ENCODE measurements around the gene RRP12. TPM values are rescaled to one million over a fixed set of nuclear protein-coding genes. Genes with fewer than 3 reads are reported as not detected.
A peak's percentile ranks its signal among the peaks of the same experiment; 100 is the strongest.

Gene RRP12
- total and polyA plus RNA-seq, 9 of the 15 experiments (the other 6 are each of a cell fraction or from before 2014, with no cell fraction given) = 4.6 to 68.2 (median 21.8) TPM

- TF ChIP-seq, protein P1, sequence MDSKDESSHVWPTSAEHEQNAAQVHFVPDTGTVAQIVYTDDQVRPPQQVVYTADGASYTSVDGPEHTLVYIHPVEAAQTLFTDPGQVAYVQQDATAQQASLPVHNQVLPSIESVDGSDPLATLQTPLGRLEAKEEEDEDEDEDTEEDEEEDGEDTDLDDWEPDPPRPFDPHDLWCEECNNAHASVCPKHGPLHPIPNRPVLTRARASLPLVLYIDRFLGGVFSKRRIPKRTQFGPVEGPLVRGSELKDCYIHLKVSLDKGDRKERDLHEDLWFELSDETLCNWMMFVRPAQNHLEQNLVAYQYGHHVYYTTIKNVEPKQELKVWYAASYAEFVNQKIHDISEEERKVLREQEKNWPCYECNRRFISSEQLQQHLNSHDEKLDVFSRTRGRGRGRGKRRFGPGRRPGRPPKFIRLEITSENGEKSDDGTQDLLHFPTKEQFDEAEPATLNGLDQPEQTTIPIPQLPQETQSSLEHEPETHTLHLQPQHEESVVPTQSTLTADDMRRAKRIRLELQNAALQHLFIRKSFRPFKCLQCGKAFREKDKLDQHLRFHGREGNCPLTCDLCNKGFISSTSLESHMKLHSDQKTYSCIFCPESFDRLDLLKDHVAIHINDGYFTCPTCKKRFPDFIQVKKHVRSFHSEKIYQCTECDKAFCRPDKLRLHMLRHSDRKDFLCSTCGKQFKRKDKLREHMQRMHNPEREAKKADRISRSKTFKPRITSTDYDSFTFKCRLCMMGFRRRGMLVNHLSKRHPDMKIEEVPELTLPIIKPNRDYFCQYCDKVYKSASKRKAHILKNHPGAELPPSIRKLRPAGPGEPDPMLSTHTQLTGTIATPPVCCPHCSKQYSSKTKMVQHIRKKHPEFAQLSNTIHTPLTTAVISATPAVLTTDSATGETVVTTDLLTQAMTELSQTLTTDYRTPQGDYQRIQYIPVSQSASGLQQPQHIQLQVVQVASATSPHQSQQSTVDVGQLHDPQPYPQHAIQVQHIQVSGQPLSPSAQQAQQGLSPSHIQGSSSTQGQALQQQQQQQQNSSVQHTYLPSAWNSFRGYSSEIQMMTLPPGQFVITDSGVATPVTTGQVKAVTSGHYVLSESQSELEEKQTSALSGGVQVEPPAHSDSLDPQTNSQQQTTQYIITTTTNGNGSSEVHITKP (IDR thresholded peaks at IDR 0.05; ENCODE audit: partially characterized antibody) = peak; percentile 78
Measured at GRCh38 chr10:97307441-97307840, 93.7 kb downstream of the RRP12 start (continued).

Small RNAs within 50 kb of the gene (small RNA-seq; reads per million reads assigned to genes)
- gene RF00019 = not detected

Other genes with a start within 250 kb of the RRP12 start
Only the 7 nearest of the 14 such genes appear.
- gene FRAT1, start 82.1 kb downstream of the RRP12 start, total RNA-seq (2014; rRNA removed) = 2.4 and 2.7 TPM in 2 replicates
- 1.4 and 1.7 TPM in 2 replicates for gene FRAT1, start 82.1 kb downstream of the RRP12 start, total RNA-seq (2014; rRNA removed; fragmentation: Illumina TruSeq; extraction: Trizol)
- gene FRAT1, start 82.1 kb downstream of the RRP12 start, total RNA-seq (2015; rRNA removed; fragmentation: Illumina TruSeq; extraction: Trizol) = 1.4 and 1.6 TPM in 2 replicates
- 4.6 and 4.7 TPM in 2 replicates for gene FRAT1, start 82.1 kb downstream of the RRP12 start, total RNA-seq (2021)
- gene FRAT1, start 82.1 kb downstream of the RRP12 start, polyA plus RNA-seq (2011; rRNA removed) = 1.2 and 1.3 TPM in 2 replicates
- 0.67 and 1.7 TPM in 2 replicates for gene FRAT1, start 82.1 kb downstream of the RRP12 start, polyA plus RNA-seq (2014; fragmentation: Illumina TruSeq; extraction: Trizol)
- gene FRAT1, start 82.1 kb downstream of the RRP12 start, polyA plus RNA-seq (2014; fragmentation: Nextera tagmentation; extraction: Ambion mirVana) = under 1 TPM; 0.11 to 0.17 TPM
- 2.3 and 2.4 TPM in 2 replicates for gene FRAT1, start 82.1 kb downstream of the RRP12 start, polyA plus RNA-seq (2014; rRNA removed)
- gene FRAT2, start 66.6 kb downstream of the RRP12 start, total RNA-seq (2014; rRNA removed) = 29.1 and 29.6 TPM in 2 replicates
- gene FRAT2, start 66.6 kb downstream of the RRP12 start, total RNA-seq (2014; rRNA removed; fragmentation: Illumina TruSeq; extraction: Trizol) = 19.5 and 24.2 TPM in 2 replicates
- gene FRAT2, start 66.6 kb downstream of the RRP12 start, total RNA-seq (2015; rRNA removed; fragmentation: Illumina TruSeq; extraction: Trizol) = 18.1 and 19.1 TPM in 2 replicates
- 27.2 and 31.7 TPM in 2 replicates for gene FRAT2, start 66.6 kb downstream of the RRP12 start, total RNA-seq (2021)
- 9.9 and 14.1 TPM in 2 replicates for gene FRAT2, start 66.6 kb downstream of the RRP12 start, polyA plus RNA-seq (2011; rRNA removed)
- 22.6 and 24.5 TPM in 2 replicates for gene FRAT2, start 66.6 kb downstream of the RRP12 start, polyA plus RNA-seq (2014; fragmentation: Illumina TruSeq; extraction: Trizol)
- gene FRAT2, start 66.6 kb downstream of the RRP12 start, polyA plus RNA-seq (2014; fragmentation: Nextera tagmentation; extraction: Ambion mirVana) = 1 to 10 TPM; 4.3 to 5.3 TPM
- gene FRAT2, start 66.6 kb downstream of the RRP12 start, polyA plus RNA-seq (2014; rRNA removed) = 26.2 and 27.0 TPM in 2 replicates
- 280 and 406 TPM in 2 replicates for gene PGAM1, start 24.9 kb upstream of the RRP12 start, total RNA-seq (2014; rRNA removed)
- 256 and 269 TPM in 2 replicates for gene PGAM1, start 24.9 kb upstream of the RRP12 start, total RNA-seq (2014; rRNA removed; fragmentation: Illumina TruSeq; extraction: Trizol)
- 264 and 273 TPM in 2 replicates for gene PGAM1, start 24.9 kb upstream of the RRP12 start, total RNA-seq (2015; rRNA removed; fragmentation: Illumina TruSeq; extraction: Trizol)
- 319 and 328 TPM in 2 replicates for gene PGAM1, start 24.9 kb upstream of the RRP12 start, total RNA-seq (2021)
- gene PGAM1, start 24.9 kb upstream of the RRP12 start, polyA plus RNA-seq (2011; rRNA removed) = 559 and 605 TPM in 2 replicates
- 311 and 316 TPM in 2 replicates for gene PGAM1, start 24.9 kb upstream of the RRP12 start, polyA plus RNA-seq (2014; fragmentation: Illumina TruSeq; extraction: Trizol)
- gene PGAM1, start 24.9 kb upstream of the RRP12 start, polyA plus RNA-seq (2014; fragmentation: Nextera tagmentation; extraction: Ambion mirVana) = 10 to 100 TPM; 40.3 to 80.0 TPM
- 261 and 274 TPM in 2 replicates for gene PGAM1, start 24.9 kb upstream of the RRP12 start, polyA plus RNA-seq (2014; rRNA removed)
- 46.8 and 47.2 TPM in 2 replicates for gene EXOSC1, start 44.7 kb upstream of the RRP12 start, total RNA-seq (2014; rRNA removed)
- gene EXOSC1, start 44.7 kb upstream of the RRP12 start, total RNA-seq (2014; rRNA removed; fragmentation: Illumina TruSeq; extraction: Trizol) = 52.1 and 53.4 TPM in 2 replicates
- 51.0 and 52.2 TPM in 2 replicates for gene EXOSC1, start 44.7 kb upstream of the RRP12 start, total RNA-seq (2015; rRNA removed; fragmentation: Illumina TruSeq; extraction: Trizol)
- gene EXOSC1, start 44.7 kb upstream of the RRP12 start, total RNA-seq (2021) = 44.3 and 44.9 TPM in 2 replicates
- gene EXOSC1, start 44.7 kb upstream of the RRP12 start, polyA plus RNA-seq (2011; rRNA removed) = 61.0 and 69.7 TPM in 2 replicates
- 68.3 and 82.3 TPM in 2 replicates for gene EXOSC1, start 44.7 kb upstream of the RRP12 start, polyA plus RNA-seq (2014; fragmentation: Illumina TruSeq; extraction: Trizol)
- 100 to 1,000 TPM; 112 to 117 TPM for gene EXOSC1, start 44.7 kb upstream of the RRP12 start, polyA plus RNA-seq (2014; fragmentation: Nextera tagmentation; extraction: Ambion mirVana)
- gene EXOSC1, start 44.7 kb upstream of the RRP12 start, polyA plus RNA-seq (2014; rRNA removed) = 65.1 and 67.0 TPM in 2 replicates
- 13.1 and 19.5 TPM in 2 replicates for gene ZDHHC16, start 44.8 kb upstream of the RRP12 start, total RNA-seq (2014; rRNA removed)
- 21.1 and 21.7 TPM in 2 replicates for gene ZDHHC16, start 44.8 kb upstream of the RRP12 start, total RNA-seq (2014; rRNA removed; fragmentation: Illumina TruSeq; extraction: Trizol)
- gene ZDHHC16, start 44.8 kb upstream of the RRP12 start, total RNA-seq (2015; rRNA removed; fragmentation: Illumina TruSeq; extraction: Trizol) = 22.4 and 22.9 TPM in 2 replicates
- 21.3 and 21.4 TPM in 2 replicates for gene ZDHHC16, start 44.8 kb upstream of the RRP12 start, total RNA-seq (2021)
- gene ZDHHC16, start 44.8 kb upstream of the RRP12 start, polyA plus RNA-seq (2011; rRNA removed) = 29.4 and 30.9 TPM in 2 replicates
- gene ZDHHC16, start 44.8 kb upstream of the RRP12 start, polyA plus RNA-seq (2014; fragmentation: Illumina TruSeq; extraction: Trizol) = 31.7 and 33.8 TPM in 2 replicates
- 10 to 100 TPM; 12.5 to 14.2 TPM for gene ZDHHC16, start 44.8 kb upstream of the RRP12 start, polyA plus RNA-seq (2014; fragmentation: Nextera tagmentation; extraction: Ambion mirVana)
- gene ZDHHC16, start 44.8 kb upstream of the RRP12 start, polyA plus RNA-seq (2014; rRNA removed) = 18.6 and 22.9 TPM in 2 replicates
- 68.9 and 74.1 TPM in 2 replicates for gene MMS19, start 97.1 kb upstream of the RRP12 start, total RNA-seq (2014; rRNA removed)
- gene MMS19, start 97.1 kb upstream of the RRP12 start, total RNA-seq (2014; rRNA removed; fragmentation: Illumina TruSeq; extraction: Trizol) = 51.3 and 60.4 TPM in 2 replicates
- 52.8 and 56.3 TPM in 2 replicates for gene MMS19, start 97.1 kb upstream of the RRP12 start, total RNA-seq (2015; rRNA removed; fragmentation: Illumina TruSeq; extraction: Trizol)
- 70.6 and 75.6 TPM in 2 replicates for gene MMS19, start 97.1 kb upstream of the RRP12 start, total RNA-seq (2021)
- gene MMS19, start 97.1 kb upstream of the RRP12 start, polyA plus RNA-seq (2011; rRNA removed) = 110 and 113 TPM in 2 replicates
- gene MMS19, start 97.1 kb upstream of the RRP12 start, polyA plus RNA-seq (2014; fragmentation: Illumina TruSeq; extraction: Trizol) = 61.1 and 62.1 TPM in 2 replicates
- gene MMS19, start 97.1 kb upstream of the RRP12 start, polyA plus RNA-seq (2014; fragmentation: Nextera tagmentation; extraction: Ambion mirVana) = 10 to 100 TPM; 40.1 to 62.9 TPM
- 71.7 and 74.6 TPM in 2 replicates for gene MMS19, start 97.1 kb upstream of the RRP12 start, polyA plus RNA-seq (2014; rRNA removed)
- gene UBTD1, start 97.6 kb upstream of the RRP12 start, total RNA-seq (2014; rRNA removed) = 1.1 and 2.2 TPM in 2 replicates
- 0.11 and 0.13 TPM in 2 replicates for gene UBTD1, start 97.6 kb upstream of the RRP12 start, total RNA-seq (2014; rRNA removed; fragmentation: Illumina TruSeq; extraction: Trizol)
- gene UBTD1, start 97.6 kb upstream of the RRP12 start, total RNA-seq (2015; rRNA removed; fragmentation: Illumina TruSeq; extraction: Trizol) = 0.75 and 1.0 TPM in 2 replicates
- gene UBTD1, start 97.6 kb upstream of the RRP12 start, total RNA-seq (2021) = 1.3 and 2.2 TPM in 2 replicates
- gene UBTD1, start 97.6 kb upstream of the RRP12 start, polyA plus RNA-seq (2011; rRNA removed) = 0.61 and 1.0 TPM in 2 replicates
- 0.52 and 0.91 TPM in 2 replicates for gene UBTD1, start 97.6 kb upstream of the RRP12 start, polyA plus RNA-seq (2014; fragmentation: Illumina TruSeq; extraction: Trizol)
- gene UBTD1, start 97.6 kb upstream of the RRP12 start, polyA plus RNA-seq (2014; fragmentation: Nextera tagmentation; extraction: Ambion mirVana) = under 1 TPM in 1 of 2 experiments, not detected in 1; 0.08 TPM
- 0.92 and 1.6 TPM in 2 replicates for gene UBTD1, start 97.6 kb upstream of the RRP12 start, polyA plus RNA-seq (2014; rRNA removed)

Data from K562 (cell line).